Bronchial smooth muscle cell (primary cell): Measurements from ENCODE around the gene PROSER2. TPM values are rescaled to one million over a fixed set of nuclear protein-coding genes. Genes with fewer than 3 reads are reported as not detected.

Source experiments
- total RNA-seq: library from RNA; depleted of rRNA; stranded (reverse); fragments of >200 nt; gene quantifications from 2 replicates; pipeline ENCODE4 v1.2.1, GENCODE V29; 2014

PROSER2 gene
- total RNA-seq, result 0.95 and 1.2 TPM in 2 replicates

GRCh38 chr10:11823122-11823988 lies at the start of gene PROSER2:
PROSER2 (plus strand) TSS chr10:11823356; CDS start chr10:11852078, 28,722 bp downstream.

Other genes starting within 250 kb of the PROSER2 start
- gene USP6NL, start 211.7 kb upstream of the PROSER2 start, total RNA-seq, result 3.6 and 4.1 TPM in 2 replicates
- gene ECHDC3, start 81.0 kb upstream of the PROSER2 start, total RNA-seq, result 2.2 and 6.8 TPM in 2 replicates
- gene UPF2, start 219.5 kb downstream of the PROSER2 start, total RNA-seq, result 12.3 and 14.2 TPM in 2 replicates
- 18.3 and 26.9 TPM in 2 replicates for gene DHTKD1, start 245.6 kb downstream of the PROSER2 start, total RNA-seq